Thyroid gland (tissue), 4 donors: ENCODE results near the gene MRAS. TPM values are rescaled to one million over a fixed set of nuclear protein-coding genes. Genes with fewer than 3 reads are reported as not detected.
A peak's percentile ranks its signal among the peaks of the same experiment; 100 is the strongest.

Experiments
- DNase-seq, 2 donors: peaks; one replicate each; pipeline ENCODE4 v3.0.0-alpha.2; 2019
- H3K27ac ChIP-seq, 3 donors: fragments of 200-600 bp; sonication (generic); 1 replicate in 2 of 3; 2 replicates in 1 of 3; pipeline ENCODE4 v1.5.1; 2016 to 2019; ENCODE audit warnings: mild to moderate bottlenecking in 1 of 3, moderate library complexity in 1 of 3
- H3K27me3 ChIP-seq: fragments of 200-600 bp; sonication (generic); one replicate; pipeline ENCODE4 v1.5.1; 2019
- H3K36me3 ChIP-seq, 2 donors: fragments of 200-600 bp; sonication (generic); one replicate each; pipeline ENCODE4 v1.5.1; 2016 to 2019
- H3K4me1 ChIP-seq, 2 donors: fragments of 200-600 bp; sonication (generic); one replicate each; pipeline ENCODE4 v1.5.1; 2017 to 2019
- H3K4me3 ChIP-seq, 3 donors: fragments of 200-600 bp; sonication (generic); replicated peaks in 1 of 3; 1 replicate in 2 of 3; 2 replicates in 1 of 3; pipeline ENCODE4 v1.5.1; 2016; ENCODE audit warnings: mild to moderate bottlenecking in 1 of 3
- H3K9me3 ChIP-seq: fragments of 200-600 bp; sonication (generic); one replicate; pipeline ENCODE4 v1.5.1; 2017
- POLR2A ChIP-seq, 2 donors: fragments of 450-650 bp; IDR thresholded peaks; one replicate each; pipeline ENCODE4 v1.6.1; 2017; ENCODE audit warnings: antibody characterized with exemption in 2 of 2, mild to moderate bottlenecking in 2 of 2, moderate library complexity in 1 of 2
- WGBS, 2 donors: methylation state at CpG; one replicate each; pipeline ENCODE4 v1.1.5; 2017; 5-methylcytosine and 5-hydroxymethylcytosine counted together
- intact Hi-C: fragments of 100-400 bp; cut with DNase I; formaldehyde crosslinking; loops from one replicate; pipeline ENCODE4 v1.15.1; 2023
- total RNA-seq, 4 donors: library from RNA; depleted of rRNA; stranded (reverse); fragments of >200 nt; gene quantifications; one replicate each; pipeline ENCODE4 v1.2.3, GENCODE V29; 2016
- TF ChIP-seq, protein P1 (sequence below), 6 experiments: fragments of 200-600 bp in 3 of 6; fragments of 450-650 bp in 3 of 6; sonication (generic) in 3 of 6; IDR thresholded peaks; one replicate each; pipeline ENCODE4 v1.5.1; 2016 to 2019; ENCODE audit warnings: antibody characterized with exemption in 6 of 6, mild to moderate bottlenecking in 2 of 6, inconsistent platforms in 1 of 6, moderate library complexity in 1 of 6

Gene MRAS
- total RNA-seq, 4 donors from 2014 or later, result 55.8 to 92.4 (median 69.6) TPM

DNA sequence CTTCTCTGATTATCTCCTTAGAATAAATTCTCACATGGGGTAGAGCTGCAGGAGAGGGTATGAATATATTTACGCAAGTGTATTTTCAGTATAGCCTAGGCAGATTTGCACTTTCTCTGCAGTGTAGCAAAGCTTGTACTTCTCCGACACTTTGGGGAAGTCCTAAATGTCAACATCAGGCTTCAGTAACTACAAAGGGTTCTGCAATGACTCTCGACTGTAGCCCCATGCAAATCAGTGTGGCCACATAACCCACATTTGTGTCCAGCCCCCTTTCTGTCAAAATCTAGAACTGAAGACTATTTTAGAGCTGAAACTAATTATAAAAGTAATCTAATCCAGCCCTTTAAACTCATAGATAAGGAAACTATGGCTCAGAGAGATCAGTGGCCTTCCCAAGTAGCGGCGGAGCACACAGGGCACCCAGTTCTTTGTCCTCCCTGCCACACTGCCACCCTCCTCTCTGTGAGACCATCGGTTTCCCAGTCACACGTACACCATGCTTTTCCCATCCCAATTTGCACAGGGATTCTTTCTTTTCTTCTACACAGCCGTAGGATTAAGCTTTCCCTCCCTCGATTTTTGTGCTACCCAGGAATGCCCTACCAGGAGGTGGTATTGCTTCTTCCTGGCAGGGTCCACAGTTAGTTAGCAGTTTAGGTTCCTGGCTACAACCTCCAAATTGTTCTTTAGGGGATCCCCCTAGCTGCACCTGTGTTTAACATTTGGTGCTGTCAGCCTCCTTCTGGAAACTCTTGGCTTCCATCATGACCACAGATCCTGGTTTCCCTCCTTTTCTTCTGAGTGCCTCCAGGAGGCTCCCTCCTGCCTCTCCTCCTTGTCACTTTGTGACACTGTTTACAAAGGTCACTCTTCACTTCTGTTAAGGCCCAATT, 22.9 kb downstream of the MRAS start:
- Histone ChIP-seq H3K27ac (peak overlapping the region in 1 of 3 donors; percentile 24), H3K27me3 (no peaks in the 10 kb centered on the region), H3K4me1 (peaks cover 22 to 40% of the 10 kb centered on the region in 2 donors), H3K36me3 (peaks cover 0 to 5% of the 10 kb centered on the region in 2 donors), H3K9me3 (no peaks in the 10 kb centered on the region), H3K4me3 (no peak overlapping the region)
- 78 to 83% methylated on average over 9 of the region's 9 CpGs for WGBS, 2 donors
- DNase-seq, result no peak
- TF ChIP-seq, protein P1, sequence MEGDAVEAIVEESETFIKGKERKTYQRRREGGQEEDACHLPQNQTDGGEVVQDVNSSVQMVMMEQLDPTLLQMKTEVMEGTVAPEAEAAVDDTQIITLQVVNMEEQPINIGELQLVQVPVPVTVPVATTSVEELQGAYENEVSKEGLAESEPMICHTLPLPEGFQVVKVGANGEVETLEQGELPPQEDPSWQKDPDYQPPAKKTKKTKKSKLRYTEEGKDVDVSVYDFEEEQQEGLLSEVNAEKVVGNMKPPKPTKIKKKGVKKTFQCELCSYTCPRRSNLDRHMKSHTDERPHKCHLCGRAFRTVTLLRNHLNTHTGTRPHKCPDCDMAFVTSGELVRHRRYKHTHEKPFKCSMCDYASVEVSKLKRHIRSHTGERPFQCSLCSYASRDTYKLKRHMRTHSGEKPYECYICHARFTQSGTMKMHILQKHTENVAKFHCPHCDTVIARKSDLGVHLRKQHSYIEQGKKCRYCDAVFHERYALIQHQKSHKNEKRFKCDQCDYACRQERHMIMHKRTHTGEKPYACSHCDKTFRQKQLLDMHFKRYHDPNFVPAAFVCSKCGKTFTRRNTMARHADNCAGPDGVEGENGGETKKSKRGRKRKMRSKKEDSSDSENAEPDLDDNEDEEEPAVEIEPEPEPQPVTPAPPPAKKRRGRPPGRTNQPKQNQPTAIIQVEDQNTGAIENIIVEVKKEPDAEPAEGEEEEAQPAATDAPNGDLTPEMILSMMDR (IDR thresholded peaks at IDR 0.05), result no peak
- TF ChIP-seq POLR2A (IDR thresholded peaks at IDR 0.05), result no peak
- intact Hi-C loops, result no loop called here

DNA sequence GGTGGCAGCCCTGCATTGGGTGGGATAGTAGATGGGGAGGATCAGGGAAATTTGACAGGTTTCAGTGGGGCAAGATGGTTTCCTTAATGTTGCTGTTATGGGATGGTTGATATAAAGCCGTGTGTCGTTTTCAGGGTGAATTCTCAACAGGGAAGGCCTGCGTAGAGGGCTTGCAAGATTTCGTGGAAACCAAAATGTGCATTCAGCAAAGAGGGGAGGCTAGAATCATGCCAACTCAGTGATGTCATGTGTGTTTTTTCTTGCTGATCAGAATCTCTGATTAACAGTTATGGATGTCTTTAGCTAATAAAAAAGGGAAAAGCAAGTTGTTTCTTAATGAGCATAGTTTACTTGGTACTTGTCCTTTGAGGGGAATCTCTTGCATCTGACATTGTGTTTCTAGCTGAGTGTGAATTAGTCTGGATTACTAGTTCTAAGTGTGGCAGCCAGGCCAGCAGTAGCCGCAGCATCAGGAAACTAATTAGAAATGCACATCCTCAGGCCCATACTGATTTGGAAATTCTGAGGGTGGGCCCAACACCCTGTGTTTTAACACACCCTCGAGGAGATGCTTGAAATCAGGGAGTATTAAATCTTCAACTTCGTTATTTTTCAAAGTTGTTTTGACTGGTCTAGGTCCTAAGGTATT, 24.8 kb downstream of the MRAS start:
- TF ChIP-seq, protein P1 (IDR thresholded peaks at IDR 0.05), result no peak
- TF ChIP-seq POLR2A (IDR thresholded peaks at IDR 0.05), result no peak
- 92 to 95% methylated on average over 7 of the region's 7 CpGs for WGBS, 2 donors
- Histone ChIP-seq H3K27ac (no peak overlapping the region), H3K4me1 (peaks cover 17 to 29% of the 10 kb centered on the region in 2 donors), H3K36me3 (peaks cover 0 to 5% of the 10 kb centered on the region in 2 donors), H3K27me3 (no peaks in the 10 kb centered on the region), H3K4me3 (no peak overlapping the region), H3K9me3 (no peaks in the 10 kb centered on the region)
- no peak for DNase-seq
- intact Hi-C loops, result no loop called here

DNA sequence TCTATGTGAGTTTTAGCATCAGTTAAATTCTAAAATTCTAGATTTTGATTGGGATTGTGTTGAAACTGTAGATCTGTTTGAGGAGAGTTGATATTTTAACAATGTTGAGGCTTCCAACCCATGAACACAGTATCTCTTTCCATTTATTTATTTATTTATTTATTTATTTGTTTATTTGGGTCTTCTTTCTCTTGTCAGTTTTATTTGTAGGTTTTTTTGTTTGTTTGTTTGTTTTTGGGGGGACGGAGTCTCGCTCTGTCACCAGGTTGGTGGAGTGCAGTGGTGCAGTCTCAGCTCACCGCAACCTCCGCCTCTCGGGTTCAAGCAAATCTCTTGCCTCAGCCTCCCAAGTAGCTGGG, 25.3 kb downstream of the MRAS start:
- WGBS, 2 donors, result 97 to 98% methylated on average over 5 of the region's 5 CpGs
- no peak for DNase-seq
- Histone ChIP-seq H3K4me1 (peaks cover 22 to 34% of the 10 kb centered on the region in 2 donors), H3K9me3 (no peaks in the 10 kb centered on the region), H3K36me3 (peaks cover 0 to 5% of the 10 kb centered on the region in 2 donors), H3K4me3 (no peak overlapping the region), H3K27me3 (no peaks in the 10 kb centered on the region), H3K27ac (no peak overlapping the region)
- TF ChIP-seq, protein P1 (IDR thresholded peaks at IDR 0.05), result no peak
- TF ChIP-seq POLR2A (IDR thresholded peaks at IDR 0.05), result no peak
- intact Hi-C loops, result no loop called here

DNA sequence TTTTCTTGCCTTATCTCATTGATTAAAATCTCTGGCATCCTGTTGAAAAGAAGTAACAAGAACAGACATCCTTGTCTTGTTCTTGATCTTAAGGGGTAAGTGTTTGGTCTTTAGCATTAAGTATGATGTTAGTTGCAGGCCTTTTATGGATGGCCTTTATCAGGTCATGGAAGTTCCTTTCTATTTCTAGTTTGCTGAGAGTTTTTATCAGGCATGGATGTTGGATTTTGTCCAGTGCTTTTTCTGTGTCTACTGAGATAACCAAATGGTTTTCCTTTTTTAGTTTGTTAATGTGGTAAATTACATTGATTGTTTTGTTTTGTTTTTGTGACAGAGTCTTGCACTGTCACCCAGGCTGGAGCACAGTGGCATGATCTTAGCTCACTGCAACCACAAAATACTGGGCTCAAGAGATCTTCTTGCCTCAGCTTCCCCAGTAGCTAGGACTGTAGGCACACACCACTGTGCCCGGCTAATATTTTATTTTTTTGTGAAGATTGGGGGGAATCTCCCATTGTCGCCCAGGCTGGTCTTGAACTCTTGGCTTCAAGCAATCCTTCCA, 26.3 kb downstream of the MRAS start:
- Histone ChIP-seq H3K36me3 (peaks cover 0 to 5% of the 10 kb centered on the region in 2 donors), H3K4me1 (peaks cover 19 to 30% of the 10 kb centered on the region in 2 donors), H3K4me3 (no peak overlapping the region), H3K27me3 (no peaks in the 10 kb centered on the region), H3K9me3 (no peaks in the 10 kb centered on the region), H3K27ac (peak overlapping the region in 1 of 3 donors; percentile 8)
- DNase-seq, result no peak
- TF ChIP-seq, protein P1 (IDR thresholded peaks at IDR 0.05), result no peak
- no peak for TF ChIP-seq POLR2A (IDR thresholded peaks at IDR 0.05)
- intact Hi-C loops, result no loop called here
- 63 to 92% methylated on average over 2 of the region's 2 CpGs for WGBS, 2 donors
